Neural cell (in vitro differentiated cells): Measurements from ENCODE around the gene A1BG.

ENCODE experiments used
- EP300 ChIP-seq: fragments of 450-650 bp; conservative IDR thresholded peaks from 2 replicates; pipeline ENCODE4 v1.6.1; 2014; ENCODE audit warnings: antibody characterized with exemption, mild to moderate bottlenecking, moderate library complexity; ENCODE audit not compliant: poor library complexity, severe bottlenecking
- EZH2 ChIP-seq: fragments of 200-600, 300-800 bp; shearing (Covaris generic), sonication (generic); IDR thresholded peaks from 2 replicates; pipeline ENCODE4 v1.6.1; 2014; ENCODE audit warnings: antibody characterized with exemption, low read length, borderline replicate concordance, mild to moderate bottlenecking; ENCODE audit not compliant: insufficient read depth, poor library complexity, severe bottlenecking
- POLR2AphosphoS5 ChIP-seq: IDR thresholded peaks from 2 replicates; pipeline ENCODE4 v1.6.1; 2012
- RAD21 ChIP-seq: fragments of 450-650 bp; conservative IDR thresholded peaks from 2 replicates; pipeline ENCODE4 v1.6.1; 2014; ENCODE audit warnings: antibody characterized with exemption, mild to moderate bottlenecking, moderate library complexity
- SMC3 ChIP-seq: fragments of 450-650 bp; conservative IDR thresholded peaks from 2 replicates; pipeline ENCODE4 v1.6.1; 2014; ENCODE audit warnings: antibody characterized with exemption, mild to moderate bottlenecking, moderate library complexity; ENCODE audit not compliant: poor library complexity
- TF ChIP-seq, protein P1 (sequence below): fragments of 450-650 bp; IDR thresholded peaks from 2 replicates; pipeline ENCODE4 v1.5.1; 2014; ENCODE audit warnings: antibody characterized with exemption, mild to moderate bottlenecking, moderate library complexity; ENCODE audit not compliant: poor library complexity, severe bottlenecking
- TF ChIP-seq, protein P2 (sequence below): IDR thresholded peaks from 2 replicates; pipeline ENCODE4 v1.6.1; 2012; ENCODE audit warnings: borderline replicate concordance

DNA sequence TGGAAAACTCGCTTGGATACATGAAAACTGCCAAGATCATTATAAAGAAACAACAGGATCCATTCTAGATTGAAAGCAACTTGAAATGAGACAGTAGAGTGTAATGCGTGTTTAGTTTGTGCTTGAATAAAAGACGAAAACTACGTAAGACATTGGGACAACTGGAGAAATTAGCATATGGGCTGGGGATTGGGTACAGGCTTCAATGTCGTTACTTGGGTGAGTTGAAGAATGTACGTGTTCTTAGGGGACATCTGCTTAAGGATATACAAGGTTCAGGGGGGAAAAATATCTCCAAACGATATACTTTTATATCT is 48.6 kb downstream of the A1BG start:
- TF ChIP-seq POLR2AphosphoS5 (no peak), EZH2 (no peak), RAD21 (no peak), EP300 (no peak), SMC3 (no peak)
- TF ChIP-seq, protein P1, sequence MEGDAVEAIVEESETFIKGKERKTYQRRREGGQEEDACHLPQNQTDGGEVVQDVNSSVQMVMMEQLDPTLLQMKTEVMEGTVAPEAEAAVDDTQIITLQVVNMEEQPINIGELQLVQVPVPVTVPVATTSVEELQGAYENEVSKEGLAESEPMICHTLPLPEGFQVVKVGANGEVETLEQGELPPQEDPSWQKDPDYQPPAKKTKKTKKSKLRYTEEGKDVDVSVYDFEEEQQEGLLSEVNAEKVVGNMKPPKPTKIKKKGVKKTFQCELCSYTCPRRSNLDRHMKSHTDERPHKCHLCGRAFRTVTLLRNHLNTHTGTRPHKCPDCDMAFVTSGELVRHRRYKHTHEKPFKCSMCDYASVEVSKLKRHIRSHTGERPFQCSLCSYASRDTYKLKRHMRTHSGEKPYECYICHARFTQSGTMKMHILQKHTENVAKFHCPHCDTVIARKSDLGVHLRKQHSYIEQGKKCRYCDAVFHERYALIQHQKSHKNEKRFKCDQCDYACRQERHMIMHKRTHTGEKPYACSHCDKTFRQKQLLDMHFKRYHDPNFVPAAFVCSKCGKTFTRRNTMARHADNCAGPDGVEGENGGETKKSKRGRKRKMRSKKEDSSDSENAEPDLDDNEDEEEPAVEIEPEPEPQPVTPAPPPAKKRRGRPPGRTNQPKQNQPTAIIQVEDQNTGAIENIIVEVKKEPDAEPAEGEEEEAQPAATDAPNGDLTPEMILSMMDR, result no peak
- TF ChIP-seq, protein P2, sequence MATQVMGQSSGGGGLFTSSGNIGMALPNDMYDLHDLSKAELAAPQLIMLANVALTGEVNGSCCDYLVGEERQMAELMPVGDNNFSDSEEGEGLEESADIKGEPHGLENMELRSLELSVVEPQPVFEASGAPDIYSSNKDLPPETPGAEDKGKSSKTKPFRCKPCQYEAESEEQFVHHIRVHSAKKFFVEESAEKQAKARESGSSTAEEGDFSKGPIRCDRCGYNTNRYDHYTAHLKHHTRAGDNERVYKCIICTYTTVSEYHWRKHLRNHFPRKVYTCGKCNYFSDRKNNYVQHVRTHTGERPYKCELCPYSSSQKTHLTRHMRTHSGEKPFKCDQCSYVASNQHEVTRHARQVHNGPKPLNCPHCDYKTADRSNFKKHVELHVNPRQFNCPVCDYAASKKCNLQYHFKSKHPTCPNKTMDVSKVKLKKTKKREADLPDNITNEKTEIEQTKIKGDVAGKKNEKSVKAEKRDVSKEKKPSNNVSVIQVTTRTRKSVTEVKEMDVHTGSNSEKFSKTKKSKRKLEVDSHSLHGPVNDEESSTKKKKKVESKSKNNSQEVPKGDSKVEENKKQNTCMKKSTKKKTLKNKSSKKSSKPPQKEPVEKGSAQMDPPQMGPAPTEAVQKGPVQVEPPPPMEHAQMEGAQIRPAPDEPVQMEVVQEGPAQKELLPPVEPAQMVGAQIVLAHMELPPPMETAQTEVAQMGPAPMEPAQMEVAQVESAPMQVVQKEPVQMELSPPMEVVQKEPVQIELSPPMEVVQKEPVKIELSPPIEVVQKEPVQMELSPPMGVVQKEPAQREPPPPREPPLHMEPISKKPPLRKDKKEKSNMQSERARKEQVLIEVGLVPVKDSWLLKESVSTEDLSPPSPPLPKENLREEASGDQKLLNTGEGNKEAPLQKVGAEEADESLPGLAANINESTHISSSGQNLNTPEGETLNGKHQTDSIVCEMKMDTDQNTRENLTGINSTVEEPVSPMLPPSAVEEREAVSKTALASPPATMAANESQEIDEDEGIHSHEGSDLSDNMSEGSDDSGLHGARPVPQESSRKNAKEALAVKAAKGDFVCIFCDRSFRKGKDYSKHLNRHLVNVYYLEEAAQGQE, result no peak
